Body of pancreas (tissue), 4 donors: ENCODE measurements around the gene EPN2. TPM values are rescaled to one million over a fixed set of nuclear protein-coding genes. Genes with fewer than 3 reads are reported as not detected.

ENCODE experiments used
- ATAC-seq: fragments of 150-250 bp; one replicate; pipeline ENCODE4 v1.9.1; 2016
- DNase-seq, 4 donors: peaks; one replicate each; pipeline ENCODE4 v3.0.0-alpha.2; 2019
- H3K27ac ChIP-seq, 4 donors: fragments of 200-600 bp; sonication (generic); 1 replicate in 3 of 4; 2 replicates in 1 of 4; pipeline versions ENCODE4 v1.5.1 to v1.6.1; 2016 to 2019; ENCODE audit warnings: mild to moderate bottlenecking in 1 of 4, mixed read lengths in 1 of 4, moderate library complexity in 1 of 4
- H3K27me3 ChIP-seq, 2 donors: fragments of 200-600 bp; sonication (generic); one replicate each; pipeline ENCODE4 v1.6.0; 2016; ENCODE audit warnings: mild to moderate bottlenecking in 1 of 2
- H3K36me3 ChIP-seq, 2 donors: fragments of 200-600 bp; sonication (generic); replicated peaks in 1 of 2; 2 replicates each; pipeline ENCODE4 v1.5.1; 2016; ENCODE audit warnings: low read depth in 2 of 2; ENCODE audit not compliant: insufficient read depth in 1 of 2
- H3K4me1 ChIP-seq: fragments of 200-600 bp; sonication (generic); one replicate; pipeline ENCODE4 v1.6.0; 2016
- H3K4me3 ChIP-seq, 2 donors: fragments of 200-600 bp; sonication (generic); 1 replicate in 1 of 2; 2 replicates in 1 of 2; pipeline ENCODE4 v1.5.1; 2016 to 2019
- H3K9me3 ChIP-seq, 3 donors: fragments of 200-600 bp; sonication (generic); 1 replicate in 2 of 3; 2 replicates in 1 of 3; pipeline ENCODE4 v1.5.1; 2016
- CTCF ChIP-seq, 7 experiments: fragments of 450-650 bp in 4 of 7; fragments of 200-600 bp in 3 of 7; sonication (generic) in 3 of 7; IDR thresholded peaks; one replicate each; pipeline ENCODE4 v1.5.1; 2016 to 2019; ENCODE audit warnings: antibody characterized with exemption in 7 of 7
- POLR2A ChIP-seq, 3 donors: fragments of 450-650 bp; IDR thresholded peaks; one replicate each; pipeline ENCODE4 v1.6.1; 2016; ENCODE audit warnings: antibody characterized with exemption in 3 of 3, mild to moderate bottlenecking in 2 of 3
- WGBS, 2 donors: methylation state at CpG; one replicate each; pipeline ENCODE4 v1.1.5; 2017; 5-methylcytosine and 5-hydroxymethylcytosine counted together
- intact Hi-C: fragments of 100-400 bp; cut with DNase I; formaldehyde crosslinking; loops from one replicate; pipeline ENCODE4 v1.15.1; 2023
- total RNA-seq, 2 donors: library from RNA; depleted of rRNA; stranded (reverse); fragments of >200 nt; gene quantifications; one replicate each; pipeline ENCODE4 v1.1.0, GENCODE V29; 2016

The EPN2 gene
- total RNA-seq, 2 donors from 2014 or later: 32.7 to 46.5 TPM

GRCh38 chr17:19254651-19255050, 17.5 kb downstream of the EPN2 start:
- H3K4me1 ChIP-seq: peaks cover 7% of the 10 kb centered on the region
- H3K9me3 ChIP-seq: no peaks in the 10 kb centered on the region
- TF ChIP-seq POLR2A (IDR thresholded peaks at IDR 0.05) (no peak), CTCF (IDR thresholded peaks at IDR 0.05) (no peak)
- intact Hi-C loops: no loop called here
- no peak overlapping the region for H3K27ac ChIP-seq
- H3K4me3 ChIP-seq: no peak overlapping the region
- ATAC-seq (no peak), DNase-seq (no peak)
- H3K36me3 ChIP-seq: no peaks in the 10 kb centered on the region
- 73 to 88% methylated on average over 2 of the region's 2 CpGs for WGBS, 2 donors
- H3K27me3 ChIP-seq: no peaks in the 10 kb centered on the region

- no peak for DNase-seq
- no peaks in the 10 kb centered on the region for H3K27me3 ChIP-seq
- H3K9me3 ChIP-seq: no peaks in the 10 kb centered on the region
- no peak overlapping the region for H3K4me3 ChIP-seq
- ATAC-seq: no peak
- TF ChIP-seq POLR2A (IDR thresholded peaks at IDR 0.05) (no peak), CTCF (IDR thresholded peaks at IDR 0.05) (no peak)
- H3K36me3 ChIP-seq: no peaks in the 10 kb centered on the region
- intact Hi-C loops: no loop called here
- H3K27ac ChIP-seq: no peak overlapping the region
- H3K4me1 ChIP-seq: peaks cover 2% of the 10 kb centered on the region
Measured at GRCh38 chr17:19255279-19255678, 18.1 kb downstream of the EPN2 start.

- peaks cover 4% of the 10 kb centered on the region for H3K4me1 ChIP-seq
- ATAC-seq (no peak), DNase-seq (no peak)
- no peak overlapping the region for H3K27ac ChIP-seq
- intact Hi-C loops: no loop called here
- no peaks in the 10 kb centered on the region for H3K36me3 ChIP-seq
- 90 to 96% methylated on average over 8 to 9 of the region's 9 CpGs for WGBS, 2 donors
- TF ChIP-seq CTCF (IDR thresholded peaks at IDR 0.05): no peak
- TF ChIP-seq POLR2A (IDR thresholded peaks at IDR 0.05): no peak
- H3K9me3 ChIP-seq: no peaks in the 10 kb centered on the region
- H3K27me3 ChIP-seq: no peaks in the 10 kb centered on the region
- no peak overlapping the region for H3K4me3 ChIP-seq
Measured at GRCh38 chr17:19258371-19258770, 21.2 kb downstream of the EPN2 start.

GRCh38 chr17:19260958-19261357, 23.8 kb downstream of the EPN2 start:
- Histone ChIP-seq H3K4me1 (peaks cover 20% of the 10 kb centered on the region), H3K9me3 (no peaks in the 10 kb centered on the region), H3K27me3 (no peaks in the 10 kb centered on the region), H3K27ac (no peak overlapping the region), H3K4me3 (no peak overlapping the region), H3K36me3 (no peaks in the 10 kb centered on the region)
- ATAC-seq (no peak), DNase-seq (no peak)
- 70 to 79% methylated on average over 7 of the region's 7 CpGs for WGBS, 2 donors
- intact Hi-C loops: no loop called here
- TF ChIP-seq POLR2A (IDR thresholded peaks at IDR 0.05) (no peak), CTCF (IDR thresholded peaks at IDR 0.05) (no peak)

- TF ChIP-seq POLR2A (IDR thresholded peaks at IDR 0.05) (no peak), CTCF (IDR thresholded peaks at IDR 0.05) (no peak)
- intact Hi-C loops: no loop called here
- Histone ChIP-seq H3K9me3 (no peaks in the 10 kb centered on the region), H3K4me1 (peaks cover 20% of the 10 kb centered on the region), H3K27ac (no peak overlapping the region), H3K4me3 (no peak overlapping the region), H3K27me3 (no peaks in the 10 kb centered on the region), H3K36me3 (no peaks in the 10 kb centered on the region)
- 83 to 88% methylated on average over 2 of the region's 2 CpGs for WGBS, 2 donors
- DNase-seq (no peak), ATAC-seq (no peak)
Measured at GRCh38 chr17:19261426-19261825, 24.3 kb downstream of the EPN2 start.
